ENCODE measurements around the gene IL15RA.

Gene IL15RA, protein sequence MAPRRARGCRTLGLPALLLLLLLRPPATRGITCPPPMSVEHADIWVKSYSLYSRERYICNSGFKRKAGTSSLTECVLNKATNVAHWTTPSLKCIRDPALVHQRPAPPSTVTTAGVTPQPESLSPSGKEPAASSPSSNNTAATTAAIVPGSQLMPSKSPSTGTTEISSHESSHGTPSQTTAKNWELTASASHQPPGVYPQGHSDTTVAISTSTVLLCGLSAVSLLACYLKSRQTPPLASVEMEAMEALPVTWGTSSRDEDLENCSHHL

DNA sequence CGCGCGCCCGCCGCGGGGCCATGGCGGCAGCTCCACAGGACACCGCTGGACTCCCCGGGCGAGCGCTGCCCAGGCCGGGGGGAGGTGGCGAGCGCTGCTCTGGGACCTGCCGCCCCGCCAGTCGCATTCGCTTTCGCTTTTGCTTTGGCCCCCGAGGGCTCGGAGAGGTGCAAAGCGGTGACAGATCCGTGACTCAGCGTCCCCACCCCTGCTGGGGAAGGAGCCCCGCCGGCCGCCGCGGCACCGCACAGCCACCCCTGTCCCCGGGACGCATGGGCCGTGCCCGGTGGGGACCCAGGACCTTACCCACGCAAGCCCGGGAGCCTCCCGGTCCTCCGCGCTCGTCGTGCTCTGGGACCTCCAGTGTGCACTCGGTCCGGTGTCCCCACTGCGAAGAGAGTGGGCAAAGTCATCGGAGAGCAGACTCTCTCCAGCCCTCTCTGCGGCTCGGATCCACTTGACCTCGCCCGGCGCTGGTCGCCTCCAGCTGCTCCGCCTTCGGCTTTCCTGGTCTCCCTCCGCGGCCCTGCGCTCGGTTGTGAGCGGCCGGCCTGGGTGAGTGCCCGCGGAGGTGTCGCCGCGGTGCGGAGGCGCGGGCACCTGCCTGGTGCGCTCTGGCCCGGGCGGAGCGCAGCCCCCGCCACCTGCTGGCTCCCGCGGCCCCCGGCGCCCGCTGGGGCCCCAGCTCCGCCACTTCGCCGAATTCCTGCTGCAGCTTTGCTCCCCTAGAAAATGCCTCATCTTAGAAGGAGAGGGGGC is at the start of gene IL15RA:
Gene IL15RA (minus strand): TSS at position 73 of the 759 bp plus-strand sequence. CDS start 51 bp downstream, at position 22.
- peak; percentile 87 for DNase-seq (ENCODE audit: low spot score)

DNA sequence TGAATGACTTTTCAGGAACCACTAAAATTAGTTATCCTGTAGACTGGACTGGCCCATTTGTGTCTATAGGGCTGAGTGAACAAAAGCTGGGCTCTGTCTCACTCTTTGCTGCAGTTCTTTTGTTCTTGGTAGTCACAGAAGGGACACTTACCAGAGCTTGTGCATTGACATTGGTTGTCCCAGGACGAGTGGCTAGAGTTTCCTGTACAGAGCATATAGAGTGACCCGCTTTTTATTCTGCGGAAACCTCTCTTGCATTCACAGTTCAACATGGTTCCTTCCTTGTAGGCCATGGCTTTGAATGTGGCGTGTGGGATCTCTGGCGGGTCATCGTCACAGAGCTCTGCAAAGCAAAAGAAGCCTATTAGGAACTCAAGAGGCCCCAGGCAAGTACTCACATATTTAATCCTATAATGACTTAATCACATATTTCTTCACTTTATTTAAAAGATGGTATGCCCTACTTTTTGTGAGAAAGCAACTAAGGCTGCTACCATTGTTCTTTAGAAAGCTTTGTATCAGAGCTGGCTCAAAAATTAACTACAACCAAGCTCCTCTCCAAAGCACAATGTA is 48.4 kb upstream of the IL15RA start:
- no peak for DNase-seq (ENCODE audit: low spot score)

- DNase-seq (ENCODE audit: low spot score) = no peak
Observed at GRCh38 chr10:6024334-6024682, 47.0 kb upstream of the IL15RA start.

DNA sequence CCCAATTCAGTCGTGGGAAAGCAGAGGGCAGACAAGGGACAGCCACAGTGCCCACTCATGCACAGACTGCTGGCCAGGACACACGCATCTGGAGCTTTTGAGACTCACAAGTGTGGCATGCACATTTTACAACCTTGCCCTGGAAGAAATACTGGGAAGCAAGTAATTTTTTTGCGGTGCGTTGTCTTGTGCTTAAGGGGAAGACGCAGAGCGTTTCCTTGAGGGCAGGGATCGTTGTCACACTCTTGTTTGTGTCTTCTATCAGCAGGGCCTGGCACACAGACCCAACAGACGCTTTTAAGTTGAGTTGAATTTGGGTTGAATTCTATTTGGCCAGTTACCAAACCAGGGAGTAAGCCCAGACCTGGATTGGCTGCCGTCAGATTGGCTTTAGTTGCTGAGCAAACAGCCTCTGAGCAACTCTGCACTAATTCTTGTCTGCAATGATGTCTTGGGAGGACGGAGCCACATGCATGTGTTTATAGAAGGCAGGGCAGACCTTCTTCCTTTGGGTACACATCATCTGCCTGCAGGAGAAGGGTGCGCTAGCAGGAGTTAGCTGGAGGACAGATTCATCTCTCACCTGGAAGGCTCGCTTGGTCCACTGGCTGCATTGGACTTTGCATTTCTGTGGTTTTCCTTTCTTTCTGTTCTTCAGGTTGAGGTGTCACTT is 46.5 kb upstream of the IL15RA start:
- DNase-seq (ENCODE audit: low spot score) = no peak

GRCh38 chr10:6022660-6023059 is 45.3 kb upstream of the IL15RA start:
- no peak for DNase-seq (ENCODE audit: low spot score)

DNA sequence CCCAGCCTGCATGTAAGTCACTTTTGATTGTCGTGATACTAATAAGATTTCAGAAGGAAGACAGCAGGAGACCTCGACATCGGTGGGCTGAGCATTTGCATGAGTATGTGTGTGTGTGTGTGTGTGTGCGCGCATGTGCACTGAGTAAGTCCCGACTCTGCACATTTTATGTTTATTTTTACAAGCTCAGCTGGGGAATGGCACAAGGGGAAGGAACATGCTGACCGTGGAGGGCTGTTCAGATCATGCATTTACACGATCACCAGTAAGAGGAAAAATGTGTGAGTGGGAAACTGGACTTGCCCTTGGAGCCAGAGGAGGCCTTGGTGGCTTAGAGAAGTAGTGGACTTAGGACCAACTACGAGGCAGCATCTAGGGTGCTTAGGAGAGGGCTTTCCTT is 43.5 kb upstream of the IL15RA start:
- no peak for DNase-seq (ENCODE audit: low spot score)

DNA sequence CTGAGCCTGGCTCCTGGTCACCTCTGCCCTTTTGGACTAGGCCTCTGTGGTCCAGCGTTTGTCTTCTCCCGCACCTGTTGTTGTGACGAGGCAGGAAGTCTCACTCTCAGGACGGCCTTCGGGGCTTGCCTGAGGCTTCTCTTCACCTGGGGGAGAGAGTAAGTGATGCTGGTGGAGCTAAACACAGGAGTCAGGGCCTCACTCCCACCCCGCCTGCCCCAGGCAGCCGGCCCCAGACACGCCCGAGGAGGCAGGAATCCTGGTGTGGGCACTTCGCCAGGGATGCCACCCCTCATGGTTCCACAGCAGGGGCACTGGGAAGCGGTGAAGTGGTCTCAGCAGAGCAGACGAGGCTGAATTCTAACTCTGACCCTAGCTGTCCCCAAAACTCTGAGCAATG is 42.5 kb upstream of the IL15RA start:
- DNase-seq (ENCODE audit: low spot score) = no peak

DNA sequence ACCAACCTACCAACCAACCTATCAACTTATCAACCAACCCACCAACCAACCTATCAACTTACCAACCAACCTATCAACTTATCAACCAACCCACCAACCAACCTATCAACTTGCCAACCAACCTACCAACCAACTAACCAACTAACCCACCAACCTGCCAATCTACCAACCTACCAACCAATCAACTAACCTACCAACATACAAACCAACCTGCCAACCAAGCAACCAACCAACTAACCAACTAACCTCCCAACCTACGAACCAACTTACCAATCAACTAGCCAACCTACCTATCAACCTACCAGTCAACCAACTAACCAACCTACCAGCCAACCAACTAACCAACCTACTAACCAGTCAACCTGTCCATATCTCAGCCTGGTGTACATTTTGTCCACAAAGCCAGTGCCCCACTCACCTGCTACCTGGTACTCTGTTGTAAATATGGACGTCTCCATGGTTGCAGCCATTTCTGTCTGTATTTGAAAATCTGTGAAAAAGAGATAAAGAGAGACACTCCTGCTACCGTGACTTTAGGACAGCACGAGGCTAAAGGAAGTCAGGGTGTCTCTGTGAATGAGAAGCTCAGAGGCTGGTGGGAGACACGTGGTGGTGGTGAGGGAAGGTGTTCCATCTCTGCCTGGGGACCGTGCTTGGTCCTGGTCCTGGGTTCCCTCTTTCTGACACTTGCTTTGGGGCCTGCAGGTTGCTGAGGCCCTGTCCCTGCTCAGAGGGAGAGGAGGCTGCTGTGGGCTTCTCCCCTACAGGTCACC is 41.9 kb upstream of the IL15RA start:
- DNase-seq (ENCODE audit: low spot score) = no peak

DNA sequence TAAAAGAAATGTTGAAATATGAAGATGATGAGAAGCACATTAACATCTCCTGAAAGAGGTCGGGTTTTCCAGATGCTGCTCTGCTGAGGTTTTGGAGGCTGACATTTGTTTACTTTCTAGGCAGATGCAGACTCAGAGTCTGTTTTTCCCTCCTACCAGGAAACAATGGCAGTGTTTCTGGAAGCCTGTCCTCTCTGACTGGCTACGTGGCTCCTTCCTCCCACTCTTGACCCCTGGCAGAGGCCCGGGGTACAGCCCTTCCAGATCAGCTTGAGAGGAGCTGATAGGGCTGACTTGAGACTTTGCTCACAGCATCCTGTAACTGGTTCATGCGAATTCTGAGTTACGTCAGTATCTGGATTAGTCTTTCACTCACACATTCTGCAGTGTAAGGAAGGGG is 41.1 kb upstream of the IL15RA start:
- no peak for DNase-seq (ENCODE audit: low spot score)

- no peak for DNase-seq (ENCODE audit: low spot score)
Observed at GRCh38 chr10:6017781-6018354, 40.5 kb upstream of the IL15RA start.

GRCh38 chr10:6014241-6014761 is 37.0 kb upstream of the IL15RA start:
- DNase-seq (ENCODE audit: low spot score) = peak; percentile 76

- no peak for DNase-seq (ENCODE audit: low spot score)
Observed at GRCh38 chr10:6013413-6014192, 36.3 kb upstream of the IL15RA start.

DNA sequence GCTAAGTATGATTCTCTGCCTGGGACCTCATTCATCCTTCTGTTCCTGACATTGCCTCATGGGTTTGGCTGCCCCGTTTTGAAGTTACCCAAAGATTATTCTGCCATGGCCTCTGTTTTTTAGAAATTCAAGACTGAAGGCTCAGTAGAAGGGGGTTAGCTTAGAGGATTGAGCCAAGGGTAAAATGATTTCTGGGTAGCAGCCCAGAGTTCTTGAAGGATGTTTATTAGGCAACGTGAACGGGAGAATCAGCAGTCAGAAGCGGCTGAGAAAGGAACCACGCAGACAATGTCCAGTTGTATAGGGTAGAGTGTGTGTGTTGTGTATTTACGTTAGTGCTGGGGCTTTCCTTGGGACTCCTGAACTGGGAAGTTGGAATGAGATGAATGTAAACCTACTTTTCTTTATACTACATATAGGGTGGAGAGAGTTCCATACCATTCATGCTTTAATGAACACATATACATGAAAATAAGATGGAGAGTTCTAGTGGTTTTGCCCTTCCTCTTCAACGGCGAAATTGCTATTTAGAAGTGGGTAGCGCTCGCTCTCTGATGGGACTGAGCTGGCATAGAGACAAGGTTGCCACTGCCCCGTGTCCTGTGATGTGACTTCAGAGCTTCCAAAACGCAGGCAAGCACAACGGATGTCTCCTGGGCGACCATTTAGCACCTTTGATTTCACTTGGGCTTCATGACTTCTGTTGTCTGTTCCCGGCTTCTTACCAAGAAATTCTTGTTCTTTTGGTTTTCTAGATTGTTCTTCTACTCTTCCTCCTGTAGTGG is 35.0 kb upstream of the IL15RA start:
- no peak for DNase-seq (ENCODE audit: low spot score)

DNA sequence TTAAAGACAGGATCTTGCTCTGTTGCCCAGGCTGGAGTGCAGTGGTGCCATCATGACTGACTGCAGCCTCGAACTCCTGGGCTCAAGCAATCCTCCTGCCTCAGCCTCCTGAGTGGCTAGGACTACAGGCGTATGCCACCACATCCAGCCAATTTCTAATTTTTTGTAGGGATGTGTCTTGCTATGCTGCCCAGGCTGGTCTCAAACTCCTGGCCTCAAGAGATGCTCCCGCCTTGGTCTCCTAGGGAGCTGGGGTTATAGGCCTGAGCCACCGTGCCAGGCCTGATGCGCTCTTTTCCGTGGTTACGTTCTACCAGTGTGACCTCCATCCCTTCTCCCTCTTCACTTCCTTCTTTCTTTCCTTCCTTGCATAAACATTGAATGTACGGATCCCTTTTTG is 34.2 kb upstream of the IL15RA start:
- no peak for DNase-seq (ENCODE audit: low spot score)

DNA sequence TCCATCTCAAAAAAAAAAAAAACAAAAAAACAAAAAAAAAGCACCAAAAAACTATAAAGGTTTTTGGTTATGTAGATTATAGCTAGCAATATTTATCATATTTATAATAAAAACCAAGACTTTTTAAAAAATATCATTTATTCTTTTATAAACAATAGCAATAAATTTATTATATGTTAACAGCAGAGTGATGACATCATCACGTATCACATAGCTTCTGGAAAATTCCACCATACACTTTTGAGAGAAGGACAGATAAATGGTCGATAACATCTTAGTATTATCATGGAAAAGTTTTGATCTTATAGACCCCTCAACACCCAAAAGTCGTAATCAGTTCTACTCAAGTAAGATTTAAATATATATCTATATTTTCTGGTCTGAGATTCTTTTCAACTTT is 33.2 kb upstream of the IL15RA start:
- DNase-seq (ENCODE audit: low spot score) = no peak

DNA sequence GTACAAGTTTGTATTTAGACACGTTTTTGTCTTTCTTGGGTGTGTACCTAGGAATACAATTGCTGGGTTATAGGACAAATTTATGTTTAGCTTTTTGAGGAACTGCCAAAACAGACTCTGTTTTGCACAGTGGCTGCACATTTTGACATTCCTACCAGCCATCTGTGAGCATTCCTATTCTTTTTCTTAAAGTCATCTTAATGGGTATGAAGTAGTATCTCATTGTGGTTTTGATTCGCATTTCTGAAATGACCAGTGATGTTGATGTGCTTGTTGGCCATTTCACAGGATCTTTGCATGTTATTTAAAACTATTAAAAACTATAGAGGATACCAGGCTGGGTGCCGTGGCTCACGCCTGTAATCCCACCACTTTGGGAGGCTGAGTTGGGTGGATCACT is 32.6 kb upstream of the IL15RA start:
- no peak for DNase-seq (ENCODE audit: low spot score)

DNA sequence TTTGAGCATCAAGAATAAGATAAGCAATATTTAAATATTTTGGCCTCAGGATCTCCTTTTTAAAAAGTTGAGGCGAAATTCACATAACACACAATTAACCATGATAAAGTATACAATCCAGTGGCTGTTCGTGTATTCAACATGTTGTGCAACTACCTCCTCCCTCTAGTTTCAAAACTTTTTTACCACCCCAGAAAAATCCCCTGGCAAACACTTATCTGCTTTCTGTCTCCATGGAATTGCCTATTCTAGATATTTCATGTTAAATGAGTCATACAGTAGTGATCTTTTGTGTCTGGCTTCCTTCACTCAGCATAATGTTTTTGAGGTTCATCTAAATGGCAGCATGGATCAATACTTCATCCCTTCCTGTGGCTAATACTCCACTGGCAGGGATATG is 31.8 kb upstream of the IL15RA start:
- DNase-seq (ENCODE audit: low spot score) = peak; percentile 17

- no peak for DNase-seq (ENCODE audit: low spot score)
Observed at GRCh38 chr10:6008497-6009142, 31.3 kb upstream of the IL15RA start.

DNA sequence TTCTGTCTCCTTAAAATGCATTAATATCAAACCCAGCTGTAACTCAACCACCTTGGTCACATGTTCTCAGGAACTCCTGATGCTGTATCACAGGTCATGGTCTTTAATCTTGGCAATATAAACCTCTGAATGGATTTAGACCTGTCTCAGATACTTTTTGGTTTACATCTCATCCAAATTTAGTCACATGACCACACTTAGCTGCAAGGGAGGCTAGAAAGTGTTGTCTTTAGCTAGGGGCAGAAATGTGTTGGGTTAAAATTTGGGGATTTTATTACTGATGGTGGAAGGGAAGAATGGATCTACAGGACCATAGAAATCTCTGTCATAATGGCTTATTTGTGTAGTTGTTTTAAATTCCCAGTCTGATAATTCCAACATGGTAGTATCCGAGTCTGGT is 29.6 kb upstream of the IL15RA start:
- DNase-seq (ENCODE audit: low spot score) = no peak

Measured in CD4-positive, alpha-beta T cell treated with Interleukin-2 at 100 ng/mL for 4 hours (primary cell).